Measurements from ENCODE around the gene HSD17B7.

DNA sequence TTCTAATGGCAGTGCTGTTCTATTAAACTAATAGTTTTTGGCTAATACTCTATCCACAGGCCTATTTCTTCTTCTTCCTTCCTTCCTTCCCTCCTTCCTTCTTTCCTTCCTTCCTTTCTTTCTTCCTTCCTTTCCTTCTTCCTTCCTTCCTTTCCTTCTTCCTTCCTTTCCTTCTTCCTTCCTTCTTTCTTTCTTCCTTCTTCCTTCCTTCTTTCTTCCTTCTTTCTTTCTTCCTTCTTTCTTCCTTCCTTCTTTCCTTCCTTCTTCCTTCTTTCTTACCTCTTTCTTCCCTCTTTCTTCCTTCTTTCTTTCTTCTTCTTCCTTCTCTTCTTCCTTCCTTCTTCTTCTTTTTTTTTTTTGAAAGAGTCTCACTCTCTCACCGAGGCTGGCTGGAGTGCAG, 38.8 kb downstream of the HSD17B7 start:
- TF ChIP-seq, protein P1, sequence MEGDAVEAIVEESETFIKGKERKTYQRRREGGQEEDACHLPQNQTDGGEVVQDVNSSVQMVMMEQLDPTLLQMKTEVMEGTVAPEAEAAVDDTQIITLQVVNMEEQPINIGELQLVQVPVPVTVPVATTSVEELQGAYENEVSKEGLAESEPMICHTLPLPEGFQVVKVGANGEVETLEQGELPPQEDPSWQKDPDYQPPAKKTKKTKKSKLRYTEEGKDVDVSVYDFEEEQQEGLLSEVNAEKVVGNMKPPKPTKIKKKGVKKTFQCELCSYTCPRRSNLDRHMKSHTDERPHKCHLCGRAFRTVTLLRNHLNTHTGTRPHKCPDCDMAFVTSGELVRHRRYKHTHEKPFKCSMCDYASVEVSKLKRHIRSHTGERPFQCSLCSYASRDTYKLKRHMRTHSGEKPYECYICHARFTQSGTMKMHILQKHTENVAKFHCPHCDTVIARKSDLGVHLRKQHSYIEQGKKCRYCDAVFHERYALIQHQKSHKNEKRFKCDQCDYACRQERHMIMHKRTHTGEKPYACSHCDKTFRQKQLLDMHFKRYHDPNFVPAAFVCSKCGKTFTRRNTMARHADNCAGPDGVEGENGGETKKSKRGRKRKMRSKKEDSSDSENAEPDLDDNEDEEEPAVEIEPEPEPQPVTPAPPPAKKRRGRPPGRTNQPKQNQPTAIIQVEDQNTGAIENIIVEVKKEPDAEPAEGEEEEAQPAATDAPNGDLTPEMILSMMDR (IDR thresholded peaks at IDR 0.05; ENCODE audit: low read depth, low read length), result no peak
- no peak for TF ChIP-seq POLR2A (IDR thresholded peaks at IDR 0.05; ENCODE audit: extremely low read depth, insufficient read length)
